NCI-H2107 (cell line): ENCODE data around the gene GTPBP6.
"Not testable (repeated sequence)": the region's sequence is repeated elsewhere in the genome, so short reads cannot be mapped to it uniquely, and the experiment has no call there.

Source experiments
- DNase-seq: peaks from one replicate; lab custom pipeline; 2025; lab: John Stamatoyannopoulos, UW

Gene GTPBP6

GRCh38 chrX:265502-265901, 53.1 kb downstream of the GTPBP6 start:
- no peak for DNase-seq

- no peak for DNase-seq
Observed at GRCh38 chrX:264634-265455, 53.8 kb downstream of the GTPBP6 start.

- not testable (repeated sequence) for DNase-seq
Observed at GRCh38 chrX:264006-264405, 54.6 kb downstream of the GTPBP6 start.

GRCh38 chrX:262381-262909, 56.2 kb downstream of the GTPBP6 start:
- DNase-seq, result no peak

GRCh38 chrX:261919-262352, 56.7 kb downstream of the GTPBP6 start:
- DNase-seq, result no peak

- DNase-seq, result no peak
Observed at GRCh38 chrX:261167-261918, 57.3 kb downstream of the GTPBP6 start.

GRCh38 chrX:259692-260355, 58.8 kb downstream of the GTPBP6 start:
- no peak for DNase-seq

GRCh38 chrX:258291-259040, 60.1 kb downstream of the GTPBP6 start:
- DNase-seq, result no peak

GRCh38 chrX:257681-258289, 60.8 kb downstream of the GTPBP6 start:
- no peak for DNase-seq

GRCh38 chrX:257054-257453, 61.5 kb downstream of the GTPBP6 start:
- DNase-seq, result not testable (repeated sequence)

- DNase-seq, result no peak
Observed at GRCh38 chrX:255923-256331, 62.7 kb downstream of the GTPBP6 start.
